GM12892 (cell line): Measurements from ENCODE around the gene DNAJC24.

Experiments used
- DNase-seq: peaks from one replicate; pipeline ENCODE4 v3.0.0; 2011; ENCODE audit not compliant: insufficient read length
- FAIRE-seq: peaks from 2 replicates; lab custom pipeline; 2011; peaks lifted over from hg19 to GRCh38; lab: Jason Lieb, UNC
- POLR2A ChIP-seq: IDR thresholded peaks from 2 replicates; pipeline ENCODE4 v1.6.1; 2011; ENCODE audit warnings: low read depth, low read length, control low read depth
- POLR2AphosphoS5 ChIP-seq: IDR thresholded peaks from 2 replicates; pipeline ENCODE4 v1.6.1; 2011; ENCODE audit warnings: low read depth, low read length, control low read depth
- TAF1 ChIP-seq: IDR thresholded peaks from 2 replicates; pipeline ENCODE4 v1.6.1; 2011; ENCODE audit warnings: low read depth, mild to moderate bottlenecking, control low read depth, low read length, borderline replicate concordance

The DNAJC24 gene

DNA sequence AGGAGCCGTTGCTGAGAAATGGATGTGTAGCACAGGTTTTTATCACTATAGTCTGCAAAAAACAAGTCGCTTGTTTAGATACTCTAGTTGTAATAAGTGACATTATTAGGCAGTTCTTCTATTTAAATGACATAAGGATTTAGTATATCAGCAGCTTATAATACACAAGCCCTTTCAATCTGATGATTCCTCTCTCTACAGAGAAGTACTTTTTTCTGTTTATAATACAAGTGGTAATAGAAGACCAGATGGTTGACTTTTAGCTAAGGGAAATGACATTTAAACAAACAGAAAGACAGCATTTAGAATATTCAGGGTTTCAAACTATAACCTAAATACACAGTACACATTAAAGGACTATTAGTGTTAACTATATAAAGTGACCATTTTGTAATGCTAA, 79.4 kb downstream of the DNAJC24 start:
- peak; percentile 27 for FAIRE-seq
- no peak for DNase-seq
- TF ChIP-seq POLR2A (no peak), TAF1 (no peak), POLR2AphosphoS5 (no peak)

DNA sequence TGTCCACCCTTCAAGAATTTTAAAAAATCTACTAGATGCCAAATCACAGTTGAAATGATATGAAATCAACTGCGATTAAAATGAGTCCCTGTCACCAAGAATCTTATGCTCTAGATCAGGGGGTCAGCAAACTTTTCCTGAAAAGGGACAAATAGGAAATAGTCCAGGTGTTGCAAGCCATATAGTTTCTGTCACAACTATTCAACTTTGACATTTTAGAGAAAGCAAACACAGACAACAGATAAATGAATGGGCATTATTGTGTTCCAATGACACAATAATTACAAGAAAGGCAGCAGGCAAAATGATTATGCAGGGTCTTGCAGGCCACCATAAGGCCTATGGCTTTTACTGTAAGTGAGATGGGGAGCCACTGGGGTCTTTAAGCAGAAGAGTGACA, 81.2 kb downstream of the DNAJC24 start:
- FAIRE-seq: peak; percentile 21

DNA sequence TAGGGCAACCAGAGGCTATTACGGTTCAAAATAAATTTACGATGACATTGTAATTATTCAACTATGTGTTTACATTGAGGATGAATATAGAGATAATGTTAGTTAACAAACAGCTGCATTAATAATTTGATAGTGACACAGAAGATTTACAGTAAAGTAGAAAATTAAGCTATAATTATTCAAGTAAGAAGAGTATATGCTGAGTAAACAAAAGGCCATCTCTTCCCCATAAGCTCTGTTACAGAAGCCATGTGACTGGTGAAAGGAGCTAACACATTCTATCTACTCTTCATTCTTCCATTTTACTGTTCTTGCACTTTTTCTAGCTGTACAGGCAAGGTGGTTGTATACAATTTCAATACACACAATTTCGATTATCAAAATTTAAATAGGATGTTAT, 85.5 kb downstream of the DNAJC24 start:
- FAIRE-seq (no peak), DNase-seq (no peak)
- no peak for TF ChIP-seq TAF1
- no peak for TF ChIP-seq POLR2A
- no peak for TF ChIP-seq POLR2AphosphoS5

More for the DNA sequence above, 81.2 kb downstream of the DNAJC24 start:
- TF ChIP-seq POLR2AphosphoS5 (no peak), TAF1 (no peak), POLR2A (no peak)
- DNase-seq: no peak

DNA sequence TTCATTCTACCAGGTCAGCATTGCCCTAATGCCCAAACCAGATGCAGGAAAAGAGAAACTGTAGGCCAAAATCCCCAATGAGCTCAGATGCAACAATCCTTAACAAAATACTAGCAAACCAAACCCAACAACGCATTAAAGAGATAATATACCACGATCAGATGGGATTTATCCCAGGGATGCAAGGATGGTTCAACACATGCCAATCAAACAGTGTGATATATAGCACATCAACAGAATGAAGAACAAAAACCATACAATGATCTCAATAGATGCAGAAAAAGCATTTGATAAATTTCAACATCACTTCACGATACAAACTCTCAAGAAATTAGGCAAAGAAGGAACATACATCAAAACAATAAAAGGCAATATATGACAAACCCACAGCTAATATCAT, 94.8 kb downstream of the DNAJC24 start:
- FAIRE-seq (no peak), DNase-seq (no peak)
- TF ChIP-seq POLR2A: no peak
- no peak for TF ChIP-seq POLR2AphosphoS5
- TF ChIP-seq TAF1: no peak

DNA sequence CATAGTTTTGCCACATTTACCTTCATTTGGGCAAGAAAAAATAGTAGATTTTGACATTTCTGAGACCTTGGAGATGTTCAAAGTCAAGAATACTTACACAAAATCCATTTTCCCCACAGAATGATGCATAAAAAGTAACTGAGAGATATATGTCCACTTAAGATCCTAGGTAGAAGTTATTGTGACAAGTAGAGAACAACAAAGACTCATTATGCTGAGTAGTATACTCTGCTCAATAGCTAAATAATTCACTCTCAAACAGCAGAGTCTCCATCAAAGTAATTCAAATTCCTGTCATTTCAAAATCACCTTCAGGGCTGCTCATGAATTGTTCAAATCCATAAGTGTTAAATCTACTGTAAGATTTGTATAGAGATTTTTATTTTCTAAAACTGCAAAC, 104.4 kb downstream of the DNAJC24 start:
- DNase-seq (no peak), FAIRE-seq (peak; percentile 46)
- TF ChIP-seq POLR2AphosphoS5 (no peak), TAF1 (no peak), POLR2A (no peak)

DNA sequence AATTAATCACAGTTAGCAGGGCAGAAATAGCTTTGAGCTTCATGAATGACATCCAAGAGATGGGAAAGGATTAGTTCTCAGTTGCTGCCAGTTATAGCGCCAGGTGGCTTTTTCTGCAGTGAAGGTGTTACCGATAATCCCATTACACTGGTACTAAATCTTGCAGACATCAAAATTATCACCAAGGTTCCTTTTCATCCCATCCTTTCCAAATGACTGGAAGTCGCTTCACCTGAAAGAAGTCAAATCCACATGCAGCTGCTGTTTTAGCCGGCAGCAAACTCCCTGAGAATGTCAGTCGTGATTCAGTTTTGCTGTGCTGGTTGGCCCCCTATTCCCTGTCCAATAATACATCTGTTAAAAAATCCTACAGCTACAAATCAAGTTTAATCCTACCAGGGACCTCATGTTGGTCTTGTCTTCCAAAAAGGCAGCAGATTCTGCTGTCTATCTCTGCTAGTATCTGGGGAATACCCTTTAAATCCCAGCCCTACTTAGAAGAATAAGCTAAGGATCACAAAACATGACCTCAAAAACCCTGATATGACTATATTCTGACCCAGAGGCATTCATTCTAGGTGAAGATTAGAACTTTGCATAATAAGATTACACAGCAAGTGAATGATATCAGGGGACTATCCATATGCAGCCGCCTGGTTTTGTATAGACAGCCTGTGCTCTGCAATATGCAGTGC, 108.0 kb downstream of the DNAJC24 start:
- FAIRE-seq (peak; percentile 53), DNase-seq (no peak)
- TF ChIP-seq TAF1: no peak

DNA sequence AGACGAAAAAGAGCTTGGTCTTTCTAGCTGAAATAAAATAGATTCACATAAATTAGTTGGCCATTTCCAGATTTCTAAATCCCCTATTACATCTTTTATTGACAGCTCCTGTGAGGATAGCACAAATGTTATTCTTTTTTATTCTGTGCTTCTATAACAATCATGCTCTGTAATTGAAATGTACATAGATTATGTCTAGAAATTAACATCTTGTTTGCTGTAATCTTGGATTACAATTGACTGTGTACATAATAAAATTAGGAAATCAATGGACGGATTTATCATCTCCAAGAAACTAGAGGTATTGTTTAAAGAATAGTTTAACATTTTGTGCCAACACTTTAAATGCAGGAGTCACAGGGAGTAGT, 108.5 kb downstream of the DNAJC24 start:
- DNase-seq: no peak
- no peak for TF ChIP-seq POLR2AphosphoS5
- TF ChIP-seq TAF1: no peak
- no peak for FAIRE-seq

DNA sequence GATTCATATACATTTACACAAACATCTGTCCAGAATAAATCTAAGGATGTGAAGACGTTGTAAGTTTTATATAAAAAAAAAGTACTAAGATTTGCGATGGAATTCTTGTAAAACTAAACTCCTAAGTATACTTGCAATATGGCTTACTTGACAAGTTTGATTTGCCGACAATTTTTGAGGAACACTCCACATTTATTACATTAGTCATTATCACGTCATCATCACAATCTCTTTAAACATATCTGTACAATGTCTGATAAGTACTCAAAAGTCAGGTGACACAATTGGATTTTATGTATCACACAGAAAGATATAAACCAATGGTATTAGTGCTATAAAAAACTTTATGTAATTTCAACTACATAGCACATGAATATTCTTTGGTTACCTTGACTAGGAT, 109.4 kb downstream of the DNAJC24 start:
- TF ChIP-seq POLR2AphosphoS5 (no peak), TAF1 (no peak), POLR2A (no peak)
- no peak for DNase-seq
- no peak for FAIRE-seq

DNA sequence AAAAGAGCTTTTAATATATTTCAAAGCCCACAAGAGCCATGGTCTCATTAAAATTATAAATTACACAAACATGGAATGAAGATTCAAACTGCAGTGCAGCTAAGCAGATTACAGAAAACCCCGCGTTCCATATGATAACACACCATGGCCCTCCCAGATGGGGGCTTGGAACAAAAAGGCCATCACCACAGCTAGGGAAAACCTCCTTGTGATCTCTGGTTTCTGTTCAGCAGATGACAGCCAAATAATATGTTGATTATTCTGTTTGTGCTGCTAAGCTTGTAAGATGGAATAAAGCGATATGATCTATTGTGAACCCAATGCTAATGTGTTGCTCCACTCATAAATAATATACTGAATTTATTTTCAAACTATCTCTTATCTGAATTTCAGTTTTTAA, 111.3 kb downstream of the DNAJC24 start:
- no peak for TF ChIP-seq POLR2AphosphoS5
- TF ChIP-seq POLR2A: no peak
- TF ChIP-seq TAF1: no peak
- no peak for FAIRE-seq

More for the DNA sequence above, 111.3 kb downstream of the DNAJC24 start:
- DNase-seq: no peak
